Epithelial cell of proximal tubule (primary cell): ENCODE results near the gene ZC3H12D. TPM values are rescaled to one million over a fixed set of nuclear protein-coding genes. Genes with fewer than 3 reads are reported as not detected.
A peak's percentile ranks its signal among the peaks of the same experiment; 100 is the strongest.

Source experiments
- DNase-seq: peaks from one replicate; pipeline ENCODE4 v3.0.0-alpha.2; 2011; ENCODE audit warnings: low read depth
- H3K4me3 ChIP-seq: 2 replicates; pipeline ENCODE4 v1.5.1; 2011; ENCODE audit warnings: low read depth, mild to moderate bottlenecking, low read length
- total RNA-seq: library from RNA; depleted of rRNA; stranded (reverse); fragments of >200 nt; gene quantifications from 2 replicates; pipeline ENCODE4 v1.2.3, GENCODE V29; 2015
- TF ChIP-seq, protein P1 (sequence below): conservative IDR thresholded peaks from 2 replicates; pipeline ENCODE4 v1.5.1; 2012; ENCODE audit warnings: low read depth, mild to moderate bottlenecking, low read length

Gene ZC3H12D
- total RNA-seq: 0.07 and 0.17 TPM in 2 replicates

DNA sequence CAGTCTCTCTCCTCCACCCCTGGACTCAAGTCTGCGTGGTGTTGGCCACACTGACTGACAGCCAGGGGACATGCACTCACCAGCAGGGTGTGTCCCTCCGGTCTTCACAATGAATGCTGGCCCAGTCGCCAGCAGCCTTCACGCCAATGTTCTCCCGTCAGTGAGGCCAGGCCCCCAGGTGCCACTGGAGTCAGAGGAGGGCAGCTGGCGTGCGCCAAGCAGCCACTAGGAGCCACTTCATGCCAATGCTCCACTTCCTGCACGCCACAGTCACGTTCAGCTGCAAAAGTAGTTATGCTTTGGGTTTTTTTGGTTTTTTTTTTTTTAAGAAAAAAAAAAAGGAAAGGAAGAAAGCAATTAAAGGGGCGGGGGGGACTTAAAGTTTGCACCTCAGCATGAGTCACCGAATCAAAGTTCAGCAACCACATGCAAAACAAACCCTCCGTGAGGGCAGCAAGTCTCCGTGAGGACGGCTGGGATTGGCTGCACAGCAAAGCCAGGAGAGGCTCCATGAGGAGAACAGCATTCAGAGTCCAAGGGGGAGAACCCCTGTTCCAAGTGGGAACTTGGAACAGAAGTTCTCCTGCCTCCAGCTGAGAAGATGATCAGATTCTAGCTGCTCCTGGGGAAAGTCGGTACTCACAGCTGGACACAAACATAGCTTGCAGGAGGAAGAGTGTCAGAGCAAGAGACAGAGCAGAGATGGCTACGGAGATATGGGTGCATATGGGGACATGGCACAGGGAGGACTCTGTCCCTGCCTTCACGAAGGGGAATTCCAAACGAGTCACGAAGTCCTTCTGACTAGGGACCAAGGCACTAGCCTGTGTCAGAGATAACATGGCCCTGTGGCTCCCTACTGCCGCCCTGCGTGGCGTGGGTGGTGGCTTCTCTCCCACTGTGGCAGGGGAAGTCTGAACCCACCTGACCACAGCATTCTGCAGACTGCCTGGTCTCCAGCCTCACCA, at the start of gene ZC3H12D:
ZC3H12D (minus strand) TSS at position 282 of the 968 bp plus-strand sequence. CDS start 10,471 bp downstream, outside the sequence.
- peak; percentile 15 for DNase-seq
- TF ChIP-seq, protein P1, sequence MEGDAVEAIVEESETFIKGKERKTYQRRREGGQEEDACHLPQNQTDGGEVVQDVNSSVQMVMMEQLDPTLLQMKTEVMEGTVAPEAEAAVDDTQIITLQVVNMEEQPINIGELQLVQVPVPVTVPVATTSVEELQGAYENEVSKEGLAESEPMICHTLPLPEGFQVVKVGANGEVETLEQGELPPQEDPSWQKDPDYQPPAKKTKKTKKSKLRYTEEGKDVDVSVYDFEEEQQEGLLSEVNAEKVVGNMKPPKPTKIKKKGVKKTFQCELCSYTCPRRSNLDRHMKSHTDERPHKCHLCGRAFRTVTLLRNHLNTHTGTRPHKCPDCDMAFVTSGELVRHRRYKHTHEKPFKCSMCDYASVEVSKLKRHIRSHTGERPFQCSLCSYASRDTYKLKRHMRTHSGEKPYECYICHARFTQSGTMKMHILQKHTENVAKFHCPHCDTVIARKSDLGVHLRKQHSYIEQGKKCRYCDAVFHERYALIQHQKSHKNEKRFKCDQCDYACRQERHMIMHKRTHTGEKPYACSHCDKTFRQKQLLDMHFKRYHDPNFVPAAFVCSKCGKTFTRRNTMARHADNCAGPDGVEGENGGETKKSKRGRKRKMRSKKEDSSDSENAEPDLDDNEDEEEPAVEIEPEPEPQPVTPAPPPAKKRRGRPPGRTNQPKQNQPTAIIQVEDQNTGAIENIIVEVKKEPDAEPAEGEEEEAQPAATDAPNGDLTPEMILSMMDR: peak; percentile 8
- no peak within 1 kb of the TSS for H3K4me3 ChIP-seq

DNA sequence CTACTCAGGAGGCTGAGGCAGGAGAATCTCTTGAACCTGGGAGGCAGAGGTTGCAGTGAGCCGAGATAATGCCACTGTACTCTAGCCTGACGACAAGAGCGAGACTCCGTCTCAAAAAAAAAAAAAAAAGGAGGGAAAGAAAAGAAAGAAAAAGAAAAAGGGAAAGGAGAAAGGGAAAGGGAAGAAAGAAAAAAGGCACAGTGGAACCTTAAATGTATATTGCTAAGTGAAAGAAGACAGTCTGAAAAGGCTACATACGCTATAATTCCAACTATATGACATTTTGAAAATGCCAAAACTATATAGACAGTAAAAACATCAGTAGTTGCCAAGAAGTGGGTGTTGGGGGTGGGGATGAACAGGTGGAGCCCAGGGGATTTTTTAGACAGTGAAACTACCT, 44.8 kb upstream of the ZC3H12D start:
- no peak for DNase-seq
- H3K4me3 ChIP-seq: no peak overlapping the region
- TF ChIP-seq, protein P1: no peak

DNA sequence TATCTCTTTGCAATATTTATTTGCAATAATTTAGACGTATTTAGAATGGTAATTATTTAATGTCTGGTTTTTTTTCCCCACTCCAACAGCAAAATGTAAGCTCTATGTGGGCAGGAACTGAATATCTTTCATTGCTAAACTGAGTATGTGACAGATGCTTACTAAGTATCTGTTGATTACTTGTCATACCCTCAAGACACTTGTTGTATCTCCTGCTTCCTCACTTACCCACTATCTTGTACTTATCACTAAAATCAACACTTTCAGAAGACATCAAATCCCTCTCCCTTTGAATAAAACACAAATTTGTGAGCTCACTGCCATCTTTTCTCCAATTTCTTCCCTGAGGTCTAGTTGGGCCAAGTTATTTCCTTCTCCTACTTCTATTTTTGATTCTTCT, 30.7 kb upstream of the ZC3H12D start:
- TF ChIP-seq, protein P1: no peak

DNA sequence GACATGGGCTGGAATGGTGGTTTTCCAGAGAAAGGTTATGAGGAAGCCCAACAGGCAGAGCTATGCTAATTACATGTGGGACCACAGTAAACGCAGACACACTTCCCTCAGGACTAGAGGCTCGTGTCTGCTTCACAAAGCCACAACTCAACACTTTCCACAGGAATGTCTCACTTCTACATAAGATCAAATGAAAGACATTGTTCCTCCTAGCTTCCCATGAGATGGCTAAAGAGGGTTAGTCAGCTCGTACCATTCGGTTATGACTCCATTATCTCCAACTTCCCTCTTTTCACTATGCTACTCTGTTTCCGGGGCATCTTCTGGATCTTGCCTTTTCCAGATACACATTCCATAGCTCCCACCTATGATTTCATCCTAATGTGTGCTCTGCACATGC, 29.1 kb upstream of the ZC3H12D start:
- TF ChIP-seq, protein P1: no peak
- DNase-seq: no peak
- H3K4me3 ChIP-seq: no peak overlapping the region

More for the DNA sequence above, 30.7 kb upstream of the ZC3H12D start:
- H3K4me3 ChIP-seq: no peak overlapping the region
- DNase-seq: no peak

DNA sequence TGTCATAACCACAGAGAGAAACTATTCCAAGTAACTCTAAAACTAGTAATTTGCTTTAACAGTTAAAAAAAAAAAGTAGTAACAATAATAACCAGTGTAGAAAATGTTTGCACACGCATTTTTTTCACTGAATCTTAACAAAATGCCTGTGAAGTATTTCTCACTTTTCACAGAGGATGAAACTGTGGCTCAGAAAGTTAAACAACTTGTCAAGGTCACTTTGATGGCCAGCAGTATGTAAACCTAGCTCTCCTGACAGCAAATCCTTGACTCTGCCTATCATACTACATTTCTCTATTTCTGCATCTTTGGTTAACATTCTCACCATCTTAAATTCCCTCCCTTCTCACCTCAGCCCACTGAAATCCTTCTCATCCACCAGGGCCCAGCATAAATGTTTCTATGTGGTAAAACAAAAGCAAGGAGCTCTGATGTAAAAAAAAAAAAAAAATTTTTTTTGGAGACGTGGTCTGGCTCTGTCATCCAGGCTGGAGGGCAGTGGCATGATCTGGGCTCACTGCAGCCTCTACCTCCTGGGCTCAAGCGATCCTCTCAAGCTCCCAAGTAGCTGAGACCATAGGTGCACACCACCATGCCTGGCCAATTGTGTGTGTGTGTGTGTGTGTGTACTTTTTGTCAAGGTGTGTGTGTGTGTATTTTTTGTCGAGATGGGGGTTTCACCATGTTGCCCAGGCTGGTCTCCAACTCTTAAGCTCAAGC, 26.1 kb upstream of the ZC3H12D start:
- DNase-seq: no peak
- H3K4me3 ChIP-seq: no peak overlapping the region
- TF ChIP-seq, protein P1: no peak

DNA sequence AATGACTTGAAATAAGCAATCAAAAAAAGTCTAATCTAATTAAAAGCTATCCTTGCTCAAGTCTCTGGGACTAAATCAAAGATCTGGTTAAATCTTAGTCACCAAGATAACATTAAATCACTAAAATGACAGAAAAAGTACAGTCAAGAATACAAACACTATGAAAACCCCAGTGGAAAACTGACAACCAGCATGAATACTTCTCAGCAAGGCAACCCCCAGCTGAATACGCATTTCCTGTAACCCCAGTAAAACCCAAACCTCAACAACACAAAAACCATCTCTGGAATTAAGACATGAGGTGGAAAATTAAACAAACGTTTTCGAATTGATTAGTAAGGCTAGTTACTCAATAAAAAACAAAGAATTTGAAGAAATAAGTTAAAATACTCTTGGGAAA, 23.7 kb upstream of the ZC3H12D start:
- TF ChIP-seq, protein P1: no peak
- DNase-seq: no peak
- no peak overlapping the region for H3K4me3 ChIP-seq
